ENCODE measurements around the gene DNAI1. TPM values are rescaled to one million over a fixed set of nuclear protein-coding genes. Genes with fewer than 3 reads are reported as not detected.

Gene DNAI1
- total and polyA plus RNA-seq, 2 of the 13 experiments (the other 11 are each of a cell fraction or from before 2014, with no cell fraction given) = not detected

DNA sequence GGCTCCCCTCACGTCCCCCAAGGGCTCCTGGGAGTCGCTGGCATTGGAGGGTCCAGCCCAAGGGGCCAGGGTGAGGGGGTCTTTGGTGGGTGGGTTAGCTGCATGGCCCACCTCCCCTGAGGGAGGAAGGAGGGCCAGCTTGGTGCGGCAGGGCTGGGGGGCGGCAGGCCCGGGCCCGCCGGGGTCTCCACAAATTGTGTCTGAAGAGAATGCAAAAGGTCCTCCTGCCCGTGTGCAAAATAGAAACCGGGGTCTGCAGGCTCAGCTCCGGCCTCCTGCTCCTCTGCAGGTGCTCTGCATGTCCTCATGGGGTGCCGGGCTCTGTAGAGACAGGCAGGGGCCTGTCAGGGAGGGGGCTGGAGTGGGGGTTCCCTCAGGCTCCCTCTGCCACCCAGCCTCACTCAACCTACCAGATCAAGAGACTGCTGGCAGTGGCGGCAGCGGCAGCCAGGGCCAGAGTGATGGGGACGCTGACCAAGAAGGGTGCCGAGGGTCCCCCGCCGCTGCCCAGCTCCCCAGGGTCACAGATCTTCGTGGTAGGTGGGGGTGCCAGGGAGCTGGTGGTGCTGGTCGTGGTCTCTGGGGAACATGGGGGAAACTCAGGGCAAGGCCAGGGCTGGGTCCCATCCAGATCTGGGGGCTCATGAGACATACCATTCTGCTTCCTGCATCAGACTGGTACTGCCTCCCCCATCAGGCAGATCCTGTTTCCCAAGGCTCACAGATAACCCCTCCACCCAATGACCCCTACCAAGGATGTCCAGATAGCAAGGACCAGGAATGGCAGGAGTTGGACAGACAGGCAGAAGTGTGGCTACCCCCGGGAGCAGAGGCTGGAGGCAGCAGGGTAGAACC lies 93.4 kb downstream of the DNAI1 start:
- in situ Hi-C loops (cut with HindIII; ENCODE audit: extremely low pct_ligation_motif_present, low pct_unique_long_range_greater_than_20kb) = loop anchor here (5.0 kb wide), 1 partner anchor 40 kb away; no protein-coding TSS in a partner anchor
- ChIA-PET POLR2A (no interaction called here), CTCF (ENCODE audit: low intra/inter-chr PET ratio, low total read pairs) (no interaction called here)
- no TSS peak for BruUV-seq (replicated peaks)
- ATAC-seq (no peak), DNase-seq (ENCODE audit: low spot score) (no peak), FAIRE-seq (no peak)
- no peak for TF ChIP-seq EP300 (IDR thresholded peaks at IDR 0.05; ENCODE audit: low read depth in 2 of 2, low read length in 2 of 2)
- TF ChIP-seq EP300 (CRISPR knock-in tag; IDR thresholded peaks at IDR 0.05; ENCODE audit: borderline replicate concordance) = no peak
- no peak for TF ChIP-seq ZNF788 (CRISPR knock-in tag; IDR thresholded peaks at IDR 0.05; ENCODE audit: borderline replicate concordance)
- no peak for TF ChIP-seq ZNF782 (CRISPR knock-in tag; IDR thresholded peaks at IDR 0.05; ENCODE audit: borderline replicate concordance)
- TF ChIP-seq, protein P1, sequence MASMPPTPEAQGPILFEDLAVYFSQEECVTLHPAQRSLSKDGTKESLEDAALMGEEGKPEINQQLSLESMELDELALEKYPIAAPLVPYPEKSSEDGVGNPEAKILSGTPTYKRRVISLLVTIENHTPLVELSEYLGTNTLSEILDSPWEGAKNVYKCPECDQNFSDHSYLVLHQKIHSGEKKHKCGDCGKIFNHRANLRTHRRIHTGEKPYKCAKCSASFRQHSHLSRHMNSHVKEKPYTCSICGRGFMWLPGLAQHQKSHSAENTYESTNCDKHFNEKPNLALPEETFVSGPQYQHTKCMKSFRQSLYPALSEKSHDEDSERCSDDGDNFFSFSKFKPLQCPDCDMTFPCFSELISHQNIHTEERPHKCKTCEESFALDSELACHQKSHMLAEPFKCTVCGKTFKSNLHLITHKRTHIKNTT (CRISPR knock-in tag; IDR thresholded peaks at IDR 0.05) = no peak
- TF ChIP-seq, protein P2, sequence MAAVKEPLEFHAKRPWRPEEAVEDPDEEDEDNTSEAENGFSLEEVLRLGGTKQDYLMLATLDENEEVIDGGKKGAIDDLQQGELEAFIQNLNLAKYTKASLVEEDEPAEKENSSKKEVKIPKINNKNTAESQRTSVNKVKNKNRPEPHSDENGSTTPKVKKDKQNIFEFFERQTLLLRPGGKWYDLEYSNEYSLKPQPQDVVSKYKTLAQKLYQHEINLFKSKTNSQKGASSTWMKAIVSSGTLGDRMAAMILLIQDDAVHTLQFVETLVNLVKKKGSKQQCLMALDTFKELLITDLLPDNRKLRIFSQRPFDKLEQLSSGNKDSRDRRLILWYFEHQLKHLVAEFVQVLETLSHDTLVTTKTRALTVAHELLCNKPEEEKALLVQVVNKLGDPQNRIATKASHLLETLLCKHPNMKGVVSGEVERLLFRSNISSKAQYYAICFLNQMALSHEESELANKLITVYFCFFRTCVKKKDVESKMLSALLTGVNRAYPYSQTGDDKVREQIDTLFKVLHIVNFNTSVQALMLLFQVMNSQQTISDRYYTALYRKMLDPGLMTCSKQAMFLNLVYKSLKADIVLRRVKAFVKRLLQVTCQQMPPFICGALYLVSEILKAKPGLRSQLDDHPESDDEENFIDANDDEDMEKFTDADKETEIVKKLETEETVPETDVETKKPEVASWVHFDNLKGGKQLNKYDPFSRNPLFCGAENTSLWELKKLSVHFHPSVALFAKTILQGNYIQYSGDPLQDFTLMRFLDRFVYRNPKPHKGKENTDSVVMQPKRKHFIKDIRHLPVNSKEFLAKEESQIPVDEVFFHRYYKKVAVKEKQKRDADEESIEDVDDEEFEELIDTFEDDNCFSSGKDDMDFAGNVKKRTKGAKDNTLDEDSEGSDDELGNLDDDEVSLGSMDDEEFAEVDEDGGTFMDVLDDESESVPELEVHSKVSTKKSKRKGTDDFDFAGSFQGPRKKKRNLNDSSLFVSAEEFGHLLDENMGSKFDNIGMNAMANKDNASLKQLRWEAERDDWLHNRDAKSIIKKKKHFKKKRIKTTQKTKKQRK (IDR thresholded peaks at IDR 0.05; ENCODE audit: low read length) = no peak
- no peak for TF ChIP-seq AHR (CRISPR knock-in tag; IDR thresholded peaks at IDR 0.05)
- no peak for TF ChIP-seq ZSCAN29 (CRISPR knock-in tag; conservative IDR thresholded peaks at IDR 0.05)
- TF ChIP-seq HMG20B (CRISPR knock-in tag; conservative IDR thresholded peaks at IDR 0.05) = no peak
- TF ChIP-seq NR2F1 (CRISPR knock-in tag; IDR thresholded peaks at IDR 0.05) = no peak
- no peak for TF ChIP-seq KLF15 (CRISPR knock-in tag; IDR thresholded peaks at IDR 0.05; ENCODE audit: borderline replicate concordance)
- no peak for TF ChIP-seq ZNF232 (CRISPR knock-in tag; IDR thresholded peaks at IDR 0.05; ENCODE audit: borderline replicate concordance)
- no peak for TF ChIP-seq RARG (CRISPR knock-in tag; IDR thresholded peaks at IDR 0.05; ENCODE audit: low read depth)
- TF ChIP-seq ZNF619 (CRISPR knock-in tag; IDR thresholded peaks at IDR 0.05) = no peak
- Histone ChIP-seq H3K79me2 (ENCODE audit: insufficient read depth, low read length) (no peaks in the 10 kb centered on the region), H3K4me2 (ENCODE audit: low read depth, low read length) (no peak overlapping the region), H3K36me3 (replicated peaks in 1 of 2; ENCODE audit: control insufficient read depth in 1 of 2, insufficient read depth in 2 of 2, low read length in 2 of 2) (no peaks in the 10 kb centered on the region), H4K20me1 (ENCODE audit: insufficient read depth, low read length) (peaks cover 7% of the 10 kb centered on the region; the same call in 1 of the 2 replicates), H3K9ac (ENCODE audit: insufficient read depth, low read depth, low read length) (no peak overlapping the region), H3K27me3 (ENCODE audit: control insufficient read depth in 1 of 2, insufficient read depth in 2 of 2, low read length in 2 of 2) (peaks cover 8 to 51% of the 10 kb centered on the region in 2 experiments; a peak in 4 of 5 replicates), H2AFZ (ENCODE audit: low read length) (no peak overlapping the region), H3K9me3 (ENCODE audit: low read length) (no peaks in the 10 kb centered on the region), H3K27ac (ENCODE audit: extremely low read length, insufficient read depth, low read length) (no peak overlapping the region), H3K4me3 (replicated peaks in 1 of 3; ENCODE audit: insufficient read depth in 1 of 3, low read depth in 2 of 3, low read length in 3 of 3) (no peak overlapping the region), H3K4me1 (ENCODE audit: insufficient read depth, low read length) (peaks cover 8% of the 10 kb centered on the region)
- 0% methylated on average over 1 of the region's 20 CpGs for WGBS (ENCODE audit: low lambda C conversion rate)
- intact Hi-C loops (cut with micrococcal nuclease; ENCODE audit: unreplicated experiment) = no loop called here

Data from HepG2 (cell line).